Measurements from ENCODE around the gene TENM3. TPM values are rescaled to one million over a fixed set of nuclear protein-coding genes. Genes with fewer than 3 reads are reported as not detected.

TENM3 gene
- total and polyA plus RNA-seq, 2 donors from 2014 or later, result 0.58 to 6.8 TPM

DNA sequence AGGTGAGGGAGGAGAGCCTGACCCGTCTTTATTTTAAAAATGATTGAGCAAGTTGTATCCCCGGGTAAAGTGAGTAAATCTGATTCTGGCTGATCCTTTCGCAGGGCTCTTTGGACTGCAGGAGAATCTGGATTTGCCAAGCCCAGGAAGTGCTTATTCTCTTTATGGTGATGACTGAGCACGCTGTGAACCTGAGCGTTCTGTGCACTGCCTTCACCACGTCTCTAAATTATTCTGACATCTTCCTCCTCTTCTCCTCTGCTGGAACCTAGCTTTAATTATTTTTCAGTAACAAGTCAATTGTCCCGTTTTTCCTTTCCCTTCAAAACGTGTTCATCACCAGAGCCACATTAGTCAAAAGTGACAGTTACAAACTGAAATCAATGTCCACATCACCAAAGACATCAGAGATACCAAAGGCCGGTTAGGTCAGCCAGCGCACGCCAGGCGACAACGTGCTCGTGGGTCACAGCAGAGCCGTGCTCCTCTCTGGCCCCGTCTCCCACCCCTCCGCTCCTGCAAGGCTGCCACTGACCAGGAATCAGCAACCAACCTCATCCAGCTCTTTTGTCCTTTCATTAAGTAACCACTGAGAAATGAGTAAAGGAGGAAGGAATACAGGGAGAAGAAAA, 599.7 kb downstream of the TENM3 start:
- DNase-seq, result peak in 1 of 5 donors; percentile 38
- no peaks in the 10 kb centered on the region for H3K9me3 ChIP-seq (ENCODE audit: control insufficient read depth in 2 of 3, insufficient read depth in 1 of 3, low read length in 3 of 3)
- TF ChIP-seq, protein P1, sequence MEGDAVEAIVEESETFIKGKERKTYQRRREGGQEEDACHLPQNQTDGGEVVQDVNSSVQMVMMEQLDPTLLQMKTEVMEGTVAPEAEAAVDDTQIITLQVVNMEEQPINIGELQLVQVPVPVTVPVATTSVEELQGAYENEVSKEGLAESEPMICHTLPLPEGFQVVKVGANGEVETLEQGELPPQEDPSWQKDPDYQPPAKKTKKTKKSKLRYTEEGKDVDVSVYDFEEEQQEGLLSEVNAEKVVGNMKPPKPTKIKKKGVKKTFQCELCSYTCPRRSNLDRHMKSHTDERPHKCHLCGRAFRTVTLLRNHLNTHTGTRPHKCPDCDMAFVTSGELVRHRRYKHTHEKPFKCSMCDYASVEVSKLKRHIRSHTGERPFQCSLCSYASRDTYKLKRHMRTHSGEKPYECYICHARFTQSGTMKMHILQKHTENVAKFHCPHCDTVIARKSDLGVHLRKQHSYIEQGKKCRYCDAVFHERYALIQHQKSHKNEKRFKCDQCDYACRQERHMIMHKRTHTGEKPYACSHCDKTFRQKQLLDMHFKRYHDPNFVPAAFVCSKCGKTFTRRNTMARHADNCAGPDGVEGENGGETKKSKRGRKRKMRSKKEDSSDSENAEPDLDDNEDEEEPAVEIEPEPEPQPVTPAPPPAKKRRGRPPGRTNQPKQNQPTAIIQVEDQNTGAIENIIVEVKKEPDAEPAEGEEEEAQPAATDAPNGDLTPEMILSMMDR (IDR thresholded peaks at IDR 0.05; ENCODE audit: borderline replicate concordance, extremely low read depth, insufficient read depth), result no peak
- H3K27ac ChIP-seq (ENCODE audit: low read depth in 2 of 2, low read length in 2 of 2), result no peak overlapping the region
- no peaks in the 10 kb centered on the region for H3K36me3 ChIP-seq (ENCODE audit: control insufficient read depth in 2 of 3, insufficient read depth in 3 of 3, low read length in 3 of 3)
- no peaks in the 10 kb centered on the region for H3K27me3 ChIP-seq (ENCODE audit: control insufficient read depth, insufficient read depth, low read length)
- no peak overlapping the region for H3K4me3 ChIP-seq (ENCODE audit: low read length in 3 of 3)
- FAIRE-seq, result no peak
- no peak overlapping the region for H3K9ac ChIP-seq (ENCODE audit: low read length in 3 of 3)
- H3K4me1 ChIP-seq (ENCODE audit: control insufficient read depth in 2 of 3, insufficient read depth in 2 of 3, low read depth in 1 of 3, low read length in 3 of 3), result no peaks in the 10 kb centered on the region
- intact Hi-C loops (cut with DNase I), result no loop called here

DNA sequence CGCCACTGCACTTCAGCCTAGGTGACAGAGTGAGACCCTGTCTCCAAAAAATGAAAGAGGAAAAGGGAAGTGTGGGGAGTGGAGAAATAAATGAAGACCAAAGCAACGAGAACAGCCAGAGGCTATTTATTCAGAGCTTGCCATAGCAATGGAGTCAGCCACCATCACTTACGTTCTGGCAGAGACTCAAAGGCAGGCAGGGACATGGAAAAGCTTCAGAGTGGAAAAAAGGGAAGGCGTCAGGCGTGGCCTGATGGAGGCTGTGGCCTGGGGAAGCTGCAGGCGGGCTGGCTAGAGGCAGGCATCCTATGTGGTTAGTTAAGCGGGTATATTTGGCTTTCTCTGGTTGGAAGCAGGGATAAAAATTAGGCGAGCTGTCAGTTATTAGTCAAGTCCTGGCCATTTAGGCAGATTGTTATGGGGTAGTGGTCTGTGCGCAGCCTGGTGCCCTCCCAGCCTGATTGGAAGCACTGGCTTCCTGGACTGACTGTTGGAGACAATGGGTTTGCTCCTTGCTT, 600.7 kb downstream of the TENM3 start:
- Histone ChIP-seq H3K27me3 (ENCODE audit: control insufficient read depth, insufficient read depth, low read length) (no peaks in the 10 kb centered on the region), H3K4me1 (ENCODE audit: control insufficient read depth in 2 of 3, insufficient read depth in 2 of 3, low read depth in 1 of 3, low read length in 3 of 3) (no peaks in the 10 kb centered on the region), H3K36me3 (ENCODE audit: control insufficient read depth in 2 of 3, insufficient read depth in 3 of 3, low read length in 3 of 3) (no peaks in the 10 kb centered on the region), H3K27ac (ENCODE audit: low read depth in 2 of 2, low read length in 2 of 2) (no peak overlapping the region), H3K4me3 (ENCODE audit: low read length in 3 of 3) (no peak overlapping the region), H3K9me3 (ENCODE audit: control insufficient read depth in 2 of 3, insufficient read depth in 1 of 3, low read length in 3 of 3) (no peaks in the 10 kb centered on the region), H3K9ac (ENCODE audit: low read length in 3 of 3) (no peak overlapping the region)
- intact Hi-C loops (cut with DNase I), result no loop called here
- FAIRE-seq, result no peak
- DNase-seq, result peak in 2 of 5 donors; percentile 32 to 40
- TF ChIP-seq, protein P1 (IDR thresholded peaks at IDR 0.05; ENCODE audit: borderline replicate concordance, extremely low read depth, insufficient read depth), result no peak

DNA sequence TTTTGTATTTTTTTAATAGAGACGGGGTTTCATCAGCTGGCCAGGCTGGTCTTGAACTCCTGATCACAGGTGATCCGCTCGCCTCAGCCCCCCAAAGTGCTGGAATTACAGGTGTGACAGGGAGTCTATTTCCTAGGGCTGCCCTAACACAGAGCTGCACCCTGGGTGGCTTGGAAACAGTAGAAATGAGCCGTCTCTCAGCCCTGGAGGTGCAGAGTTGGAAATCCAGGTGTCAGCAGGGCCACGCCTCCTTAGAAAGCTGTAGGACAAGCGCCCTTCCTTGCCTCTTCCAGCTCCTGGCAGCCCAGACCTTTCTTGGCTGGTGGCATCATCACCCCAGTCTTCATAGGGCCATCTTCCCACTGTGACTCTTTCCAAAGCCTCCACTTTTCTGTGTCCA, 602.4 kb downstream of the TENM3 start:
- Histone ChIP-seq H3K9me3 (ENCODE audit: control insufficient read depth in 2 of 3, insufficient read depth in 1 of 3, low read length in 3 of 3) (no peaks in the 10 kb centered on the region), H3K4me3 (ENCODE audit: low read length in 3 of 3) (no peak overlapping the region), H3K36me3 (ENCODE audit: control insufficient read depth in 2 of 3, insufficient read depth in 3 of 3, low read length in 3 of 3) (no peaks in the 10 kb centered on the region), H3K4me1 (ENCODE audit: control insufficient read depth in 2 of 3, insufficient read depth in 2 of 3, low read depth in 1 of 3, low read length in 3 of 3) (no peaks in the 10 kb centered on the region), H3K9ac (ENCODE audit: low read length in 3 of 3) (no peak overlapping the region), H3K27me3 (ENCODE audit: control insufficient read depth, insufficient read depth, low read length) (no peaks in the 10 kb centered on the region), H3K27ac (ENCODE audit: low read depth in 2 of 2, low read length in 2 of 2) (no peak overlapping the region)
- intact Hi-C loops (cut with DNase I), result no loop called here
- TF ChIP-seq, protein P1 (IDR thresholded peaks at IDR 0.05; ENCODE audit: borderline replicate concordance, extremely low read depth, insufficient read depth), result no peak
- no peak for DNase-seq
- FAIRE-seq, result no peak
